ENCODE measurements around the gene CXorf58. TPM values are rescaled to one million over a fixed set of nuclear protein-coding genes. Genes with fewer than 3 reads are reported as not detected.
A peak's percentile ranks its signal among the peaks of the same experiment; 100 is the strongest.

Gene CXorf58
- total and polyA plus RNA-seq, 9 of the 15 experiments (the other 6 are each of a cell fraction or from before 2014, with no cell fraction given), result 0.10 to 0.27 (median 0.16) TPM; not detected in 3

DNA sequence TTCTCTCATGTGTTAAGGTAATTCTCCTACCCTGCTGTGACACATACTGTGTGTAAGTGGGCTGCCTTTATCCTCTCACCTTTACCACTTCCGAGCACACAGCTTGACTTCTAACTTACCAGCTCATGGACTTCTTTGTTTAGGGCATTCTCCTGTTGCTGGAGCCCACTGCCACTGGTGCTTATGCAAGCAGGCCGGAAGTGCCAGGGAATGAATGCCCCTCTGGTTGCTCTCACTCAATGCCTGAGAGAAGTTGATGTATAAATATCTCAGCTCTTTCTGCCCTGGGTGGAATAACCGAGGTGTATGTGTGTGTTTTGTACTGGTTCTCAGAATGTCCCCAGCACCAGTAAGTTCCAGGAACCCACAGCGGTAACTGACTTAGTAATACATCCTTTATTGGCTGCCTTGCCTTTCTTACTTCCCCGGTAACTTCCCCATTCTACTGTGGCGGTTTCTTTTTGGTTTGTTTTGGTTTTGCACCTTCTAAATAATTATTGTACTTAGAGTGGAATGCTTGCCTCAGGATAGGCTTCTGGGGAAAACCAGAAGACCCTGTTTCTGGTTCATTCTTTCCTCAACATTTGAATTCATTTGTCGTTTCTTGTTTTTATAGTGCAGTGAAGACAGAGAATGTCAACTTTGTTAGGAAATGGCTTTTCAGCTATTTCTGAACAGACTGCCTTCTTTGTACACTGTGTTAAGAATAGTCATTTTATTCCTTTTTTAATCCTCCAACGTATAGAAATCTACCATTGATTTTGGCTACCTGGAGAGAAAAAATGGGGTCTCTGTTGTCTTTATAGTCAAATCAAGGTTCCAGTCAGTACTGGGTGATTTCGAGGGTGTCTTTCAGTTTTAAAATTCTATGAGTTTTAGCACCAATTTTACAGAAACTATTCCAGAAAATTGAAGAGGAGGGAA, 45.4 kb downstream of the CXorf58 start (continued):
- TF ChIP-seq, protein P1, sequence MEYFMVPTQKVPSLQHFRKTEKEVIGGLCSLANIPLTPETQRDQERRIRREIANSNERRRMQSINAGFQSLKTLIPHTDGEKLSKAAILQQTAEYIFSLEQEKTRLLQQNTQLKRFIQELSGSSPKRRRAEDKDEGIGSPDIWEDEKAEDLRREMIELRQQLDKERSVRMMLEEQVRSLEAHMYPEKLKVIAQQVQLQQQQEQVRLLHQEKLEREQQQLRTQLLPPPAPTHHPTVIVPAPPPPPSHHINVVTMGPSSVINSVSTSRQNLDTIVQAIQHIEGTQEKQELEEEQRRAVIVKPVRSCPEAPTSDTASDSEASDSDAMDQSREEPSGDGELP (CRISPR knock-in tag; IDR thresholded peaks at IDR 0.05; ENCODE audit: borderline replicate concordance), result no peak
- TF ChIP-seq, protein P2, sequence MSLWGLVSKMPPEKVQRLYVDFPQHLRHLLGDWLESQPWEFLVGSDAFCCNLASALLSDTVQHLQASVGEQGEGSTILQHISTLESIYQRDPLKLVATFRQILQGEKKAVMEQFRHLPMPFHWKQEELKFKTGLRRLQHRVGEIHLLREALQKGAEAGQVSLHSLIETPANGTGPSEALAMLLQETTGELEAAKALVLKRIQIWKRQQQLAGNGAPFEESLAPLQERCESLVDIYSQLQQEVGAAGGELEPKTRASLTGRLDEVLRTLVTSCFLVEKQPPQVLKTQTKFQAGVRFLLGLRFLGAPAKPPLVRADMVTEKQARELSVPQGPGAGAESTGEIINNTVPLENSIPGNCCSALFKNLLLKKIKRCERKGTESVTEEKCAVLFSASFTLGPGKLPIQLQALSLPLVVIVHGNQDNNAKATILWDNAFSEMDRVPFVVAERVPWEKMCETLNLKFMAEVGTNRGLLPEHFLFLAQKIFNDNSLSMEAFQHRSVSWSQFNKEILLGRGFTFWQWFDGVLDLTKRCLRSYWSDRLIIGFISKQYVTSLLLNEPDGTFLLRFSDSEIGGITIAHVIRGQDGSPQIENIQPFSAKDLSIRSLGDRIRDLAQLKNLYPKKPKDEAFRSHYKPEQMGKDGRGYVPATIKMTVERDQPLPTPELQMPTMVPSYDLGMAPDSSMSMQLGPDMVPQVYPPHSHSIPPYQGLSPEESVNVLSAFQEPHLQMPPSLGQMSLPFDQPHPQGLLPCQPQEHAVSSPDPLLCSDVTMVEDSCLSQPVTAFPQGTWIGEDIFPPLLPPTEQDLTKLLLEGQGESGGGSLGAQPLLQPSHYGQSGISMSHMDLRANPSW (CRISPR knock-in tag; IDR thresholded peaks at IDR 0.05), result no peak
- no peak for TF ChIP-seq MYC (IDR thresholded peaks at IDR 0.05; ENCODE audit: low read depth, low read length)
- no peak for TF ChIP-seq MYC (CRISPR knock-in tag; IDR thresholded peaks at IDR 0.05; ENCODE audit: borderline replicate concordance, low read depth)
- TF ChIP-seq BACH1 (tag; IDR thresholded peaks at IDR 0.05), result 0 out of 2 replicates have a peak, but pooled peaks have one; percentile 21
- TF ChIP-seq ZNF384 (IDR thresholded peaks at IDR 0.05; ENCODE audit: low read depth, low read length), result no peak
- no peak for TF ChIP-seq HDGF (IDR thresholded peaks at IDR 0.05)
- TF ChIP-seq WHSC1 (IDR thresholded peaks at IDR 0.05; ENCODE audit: low read length), result no peak
- peak; percentile 51; the same call in 1 of the 2 replicates for TF ChIP-seq SUPT5H (IDR thresholded peaks at IDR 0.05)
- no peak for TF ChIP-seq ARID3B (CRISPR knock-in tag; IDR thresholded peaks at IDR 0.05; ENCODE audit: borderline replicate concordance)
- no peak for TF ChIP-seq GTF2A2 (tag; IDR thresholded peaks at IDR 0.05)
- TF ChIP-seq, protein P3, sequence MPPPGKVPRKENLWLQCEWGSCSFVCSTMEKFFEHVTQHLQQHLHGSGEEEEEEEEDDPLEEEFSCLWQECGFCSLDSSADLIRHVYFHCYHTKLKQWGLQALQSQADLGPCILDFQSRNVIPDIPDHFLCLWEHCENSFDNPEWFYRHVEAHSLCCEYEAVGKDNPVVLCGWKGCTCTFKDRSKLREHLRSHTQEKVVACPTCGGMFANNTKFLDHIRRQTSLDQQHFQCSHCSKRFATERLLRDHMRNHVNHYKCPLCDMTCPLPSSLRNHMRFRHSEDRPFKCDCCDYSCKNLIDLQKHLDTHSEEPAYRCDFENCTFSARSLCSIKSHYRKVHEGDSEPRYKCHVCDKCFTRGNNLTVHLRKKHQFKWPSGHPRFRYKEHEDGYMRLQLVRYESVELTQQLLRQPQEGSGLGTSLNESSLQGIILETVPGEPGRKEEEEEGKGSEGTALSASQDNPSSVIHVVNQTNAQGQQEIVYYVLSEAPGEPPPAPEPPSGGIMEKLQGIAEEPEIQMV (tag; conservative IDR thresholded peaks at IDR 0.05; ENCODE audit: low read depth), result peak; percentile 22; the same call in 1 of the 2 replicates
- no peak for TF ChIP-seq HNRNPUL1 (IDR thresholded peaks at IDR 0.05; ENCODE audit: low read length)
- TF ChIP-seq ZBTB5 (IDR thresholded peaks at IDR 0.05), result no peak
- TF ChIP-seq, protein P4, sequence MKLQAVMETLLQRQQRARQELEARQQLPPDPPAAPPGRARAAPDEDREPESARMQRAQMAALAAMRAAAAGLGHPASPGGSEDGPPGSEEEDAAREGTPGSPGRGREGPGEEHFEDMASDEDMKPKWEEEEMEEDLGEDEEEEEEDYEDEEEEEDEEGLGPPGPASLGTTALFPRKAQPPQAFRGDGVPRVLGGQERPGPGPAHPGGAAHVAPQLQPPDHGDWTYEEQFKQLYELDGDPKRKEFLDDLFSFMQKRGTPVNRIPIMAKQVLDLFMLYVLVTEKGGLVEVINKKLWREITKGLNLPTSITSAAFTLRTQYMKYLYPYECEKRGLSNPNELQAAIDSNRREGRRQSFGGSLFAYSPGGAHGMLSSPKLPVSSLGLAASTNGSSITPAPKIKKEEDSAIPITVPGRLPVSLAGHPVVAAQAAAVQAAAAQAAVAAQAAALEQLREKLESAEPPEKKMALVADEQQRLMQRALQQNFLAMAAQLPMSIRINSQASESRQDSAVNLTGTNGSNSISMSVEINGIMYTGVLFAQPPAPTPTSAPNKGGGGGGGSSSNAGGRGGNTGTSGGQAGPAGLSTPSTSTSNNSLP (IDR thresholded peaks at IDR 0.05; ENCODE audit: borderline replicate concordance, low read depth, low read length), result no peak
- no peak for TF ChIP-seq U2AF1 (optimal IDR thresholded peaks at IDR 0.05; ENCODE audit: low read depth, low read length)
